Measurements from ENCODE around the gene AGO4.
"Not testable (repeated sequence)": the region's sequence is repeated elsewhere in the genome, so short reads cannot be mapped to it uniquely, and the experiment has no call there.

The AGO4 gene

DNA sequence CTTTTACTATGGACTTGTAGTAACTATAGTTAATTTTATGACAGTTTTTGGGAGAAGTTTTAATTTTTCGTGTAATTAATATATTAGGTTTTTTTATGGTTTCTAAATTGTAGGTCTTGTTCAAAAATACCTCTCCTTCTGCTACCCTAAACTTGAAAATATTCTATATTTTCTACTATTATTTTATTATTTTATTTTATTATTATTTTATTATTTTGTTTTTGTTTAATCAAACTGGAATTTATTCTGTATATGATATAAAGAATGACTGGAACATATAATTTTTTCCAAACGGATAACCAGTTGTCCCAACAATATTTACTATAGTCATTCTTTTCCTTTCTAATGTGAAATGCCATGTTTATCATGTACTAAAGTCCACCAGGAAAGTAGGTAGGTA, 17.1 kb upstream of the AGO4 start:
- no peaks in the 10 kb centered on the region for H3K27me3 ChIP-seq (ENCODE audit: control insufficient read depth, insufficient read depth, low read length)
- no peak overlapping the region for H3K4me3 ChIP-seq (ENCODE audit: low read length)
- H3K9ac ChIP-seq (ENCODE audit: low read length), result no peak overlapping the region
- H3K4me1 ChIP-seq (ENCODE audit: control insufficient read depth, insufficient read depth, low read length), result no peaks in the 10 kb centered on the region
- H3K9me3 ChIP-seq (ENCODE audit: control insufficient read depth, low read length), result no peaks in the 10 kb centered on the region
- no peaks in the 10 kb centered on the region for H3K36me3 ChIP-seq (ENCODE audit: control insufficient read depth, insufficient read depth, low read length)

DNA sequence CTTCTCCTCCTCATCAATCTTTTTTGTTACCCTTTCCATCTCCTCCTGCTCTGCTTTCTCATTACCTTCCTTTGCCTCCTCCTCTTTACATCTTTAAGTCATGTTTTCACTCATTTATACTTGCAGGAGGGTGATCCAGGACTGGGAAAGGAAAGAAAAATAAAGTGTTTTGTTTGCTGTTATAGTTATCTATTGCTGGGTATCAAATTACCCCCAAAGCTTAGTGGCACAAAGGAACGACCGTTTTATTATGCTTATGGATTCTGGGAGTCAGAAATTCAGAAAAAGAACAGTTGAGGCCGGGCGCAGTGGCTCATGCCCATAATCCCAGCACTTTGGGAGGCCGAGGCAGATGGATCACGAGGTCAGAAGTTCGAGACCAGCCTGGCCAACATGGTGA, 12.5 kb upstream of the AGO4 start:
- H3K27me3 ChIP-seq (ENCODE audit: control insufficient read depth, insufficient read depth, low read length), result no peaks in the 10 kb centered on the region
- H3K36me3 ChIP-seq (ENCODE audit: control insufficient read depth, insufficient read depth, low read length), result no peaks in the 10 kb centered on the region
- H3K4me1 ChIP-seq (ENCODE audit: control insufficient read depth, insufficient read depth, low read length), result no peaks in the 10 kb centered on the region
- no peaks in the 10 kb centered on the region for H3K9me3 ChIP-seq (ENCODE audit: control insufficient read depth, low read length)
- H3K9ac ChIP-seq (ENCODE audit: low read length), result no peak overlapping the region
- no peak overlapping the region for H3K4me3 ChIP-seq (ENCODE audit: low read length)

DNA sequence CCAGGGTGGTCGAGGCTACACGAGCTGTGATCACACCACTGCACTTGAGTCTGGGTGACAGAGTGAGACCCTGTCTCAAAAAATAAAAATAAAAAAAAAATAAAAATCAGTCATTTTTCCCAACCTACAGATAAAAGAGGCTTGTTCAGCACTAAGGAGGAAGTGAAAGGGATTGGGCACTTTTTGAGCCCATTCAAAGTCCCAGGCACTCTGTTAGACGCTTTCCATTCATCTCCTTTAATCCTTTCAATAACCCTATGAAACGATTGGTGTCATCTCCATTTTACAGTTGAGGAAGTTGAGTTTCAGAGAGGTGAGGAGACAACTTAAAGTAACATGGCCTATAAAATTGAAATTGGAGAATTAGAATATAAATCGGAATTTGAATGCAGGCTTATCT, 10.4 kb upstream of the AGO4 start:
- H3K27me3 ChIP-seq (ENCODE audit: control insufficient read depth, insufficient read depth, low read length), result no peaks in the 10 kb centered on the region
- no peaks in the 10 kb centered on the region for H3K9me3 ChIP-seq (ENCODE audit: control insufficient read depth, low read length)
- H3K36me3 ChIP-seq (ENCODE audit: control insufficient read depth, insufficient read depth, low read length), result no peaks in the 10 kb centered on the region
- H3K4me3 ChIP-seq (ENCODE audit: low read length), result no peak overlapping the region
- no peaks in the 10 kb centered on the region for H3K4me1 ChIP-seq (ENCODE audit: control insufficient read depth, insufficient read depth, low read length)
- no peak overlapping the region for H3K9ac ChIP-seq (ENCODE audit: low read length)

DNA sequence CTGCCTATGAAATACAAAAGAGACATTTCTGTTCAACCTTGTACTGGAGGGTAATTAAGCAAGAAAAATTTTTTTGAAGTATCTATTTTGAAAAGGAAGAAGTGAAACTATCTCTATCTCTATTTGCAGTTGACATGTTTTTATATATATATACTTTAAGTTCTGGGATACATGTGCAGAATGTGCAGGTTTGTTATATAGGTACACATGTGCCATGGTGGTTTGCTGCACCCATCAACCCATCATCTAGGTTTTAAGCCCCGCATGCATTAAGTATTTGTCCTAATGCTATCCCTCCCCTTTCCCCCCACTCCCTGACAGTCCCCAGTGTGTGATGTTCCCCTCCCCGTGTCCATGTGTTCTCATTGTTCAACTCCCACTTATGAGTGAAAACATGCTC, 9.8 kb upstream of the AGO4 start:
- not testable (repeated sequence) for H3K4me1 ChIP-seq (ENCODE audit: control insufficient read depth, insufficient read depth, low read length); H3K27me3 ChIP-seq (ENCODE audit: control insufficient read depth, insufficient read depth, low read length); H3K4me3 ChIP-seq (ENCODE audit: low read length); H3K9ac ChIP-seq (ENCODE audit: low read length); H3K36me3 ChIP-seq (ENCODE audit: control insufficient read depth, insufficient read depth, low read length); H3K9me3 ChIP-seq (ENCODE audit: control insufficient read depth, low read length)

DNA sequence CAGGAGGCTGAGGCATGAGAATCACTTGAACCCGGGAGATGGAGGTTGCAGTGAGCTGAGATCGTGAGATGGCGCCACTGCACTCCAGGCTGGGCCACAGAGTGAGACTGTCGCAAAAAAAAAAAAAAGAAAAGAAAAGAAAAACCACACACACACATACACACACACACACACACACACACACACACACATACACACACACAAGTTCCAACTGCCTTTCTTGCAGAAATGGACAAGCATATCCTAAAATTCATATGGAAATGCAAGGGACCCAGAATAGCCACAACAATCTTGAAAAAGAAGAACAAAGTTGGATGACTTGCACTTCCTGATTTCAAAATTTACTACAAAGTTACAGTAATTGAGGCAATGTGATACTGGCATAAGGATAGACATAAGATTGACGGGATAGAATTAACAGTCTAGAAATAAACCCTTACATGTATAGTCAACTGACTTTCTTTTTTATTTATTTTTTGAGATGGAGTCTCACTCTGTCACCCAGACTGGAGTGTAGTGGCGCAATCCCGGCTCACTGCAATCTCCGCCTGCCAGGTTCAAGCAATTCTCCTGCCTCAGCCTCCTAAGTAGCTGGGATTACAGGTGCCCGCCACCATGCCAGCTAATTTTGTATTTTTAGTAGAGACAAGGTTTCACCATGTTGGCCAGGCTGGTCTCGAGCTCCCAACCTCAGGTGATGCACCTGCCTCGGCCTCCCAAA, 7.5 kb upstream of the AGO4 start:
- not testable (repeated sequence) for H3K36me3 ChIP-seq (ENCODE audit: control insufficient read depth, insufficient read depth, low read length); H3K9me3 ChIP-seq (ENCODE audit: control insufficient read depth, low read length)

DNA sequence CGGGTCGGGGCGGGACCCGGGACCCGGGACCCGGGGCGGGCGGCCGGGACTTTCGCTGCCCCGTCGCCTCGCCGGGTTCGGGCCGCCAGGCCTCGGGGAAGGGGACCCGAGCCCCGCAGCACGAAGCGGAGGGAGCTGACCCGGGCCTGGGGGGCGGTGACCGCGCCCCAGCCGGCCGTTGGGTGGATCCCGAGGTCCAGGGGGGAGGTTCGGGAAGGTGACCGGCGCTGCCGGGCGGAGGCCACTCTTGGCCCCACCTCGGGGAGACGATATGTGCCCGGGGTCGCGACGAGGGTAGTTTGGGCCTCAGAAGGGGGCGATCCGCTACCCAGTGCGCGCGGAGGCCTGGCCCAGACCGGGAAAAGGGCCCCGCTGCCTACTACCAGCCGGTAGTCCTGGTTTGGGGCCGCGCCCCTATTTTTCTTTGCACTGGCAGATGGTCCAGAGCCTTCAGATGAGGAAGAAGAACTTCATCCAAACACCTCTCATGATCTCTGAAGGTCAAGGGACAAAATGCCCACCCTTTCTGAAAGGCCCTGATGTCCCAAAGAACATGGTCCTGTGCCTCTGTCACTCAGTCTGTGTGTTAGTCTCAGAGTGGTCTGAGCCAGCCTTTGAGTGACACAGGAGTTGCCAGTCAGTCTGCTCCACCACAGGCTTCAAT, 766 bp downstream of the AGO4 start:
- Histone ChIP-seq H3K27me3 (ENCODE audit: control insufficient read depth, insufficient read depth, low read length) (no peaks in the 10 kb centered on the region), H3K4me1 (ENCODE audit: control insufficient read depth, insufficient read depth, low read length) (peaks cover 19% of the 10 kb centered on the region), H3K36me3 (ENCODE audit: control insufficient read depth, insufficient read depth, low read length) (no peaks in the 10 kb centered on the region), H3K4me3 (ENCODE audit: low read length) (peak overlapping the region; percentile 76), H3K9me3 (ENCODE audit: control insufficient read depth, low read length) (no peaks in the 10 kb centered on the region), H3K9ac (ENCODE audit: low read length) (peak overlapping the region; percentile 98)

More for the DNA sequence above, 7.5 kb upstream of the AGO4 start:
- not testable (repeated sequence) for H3K9ac ChIP-seq (ENCODE audit: low read length); H3K4me1 ChIP-seq (ENCODE audit: control insufficient read depth, insufficient read depth, low read length); H3K27me3 ChIP-seq (ENCODE audit: control insufficient read depth, insufficient read depth, low read length); H3K4me3 ChIP-seq (ENCODE audit: low read length)

DNA sequence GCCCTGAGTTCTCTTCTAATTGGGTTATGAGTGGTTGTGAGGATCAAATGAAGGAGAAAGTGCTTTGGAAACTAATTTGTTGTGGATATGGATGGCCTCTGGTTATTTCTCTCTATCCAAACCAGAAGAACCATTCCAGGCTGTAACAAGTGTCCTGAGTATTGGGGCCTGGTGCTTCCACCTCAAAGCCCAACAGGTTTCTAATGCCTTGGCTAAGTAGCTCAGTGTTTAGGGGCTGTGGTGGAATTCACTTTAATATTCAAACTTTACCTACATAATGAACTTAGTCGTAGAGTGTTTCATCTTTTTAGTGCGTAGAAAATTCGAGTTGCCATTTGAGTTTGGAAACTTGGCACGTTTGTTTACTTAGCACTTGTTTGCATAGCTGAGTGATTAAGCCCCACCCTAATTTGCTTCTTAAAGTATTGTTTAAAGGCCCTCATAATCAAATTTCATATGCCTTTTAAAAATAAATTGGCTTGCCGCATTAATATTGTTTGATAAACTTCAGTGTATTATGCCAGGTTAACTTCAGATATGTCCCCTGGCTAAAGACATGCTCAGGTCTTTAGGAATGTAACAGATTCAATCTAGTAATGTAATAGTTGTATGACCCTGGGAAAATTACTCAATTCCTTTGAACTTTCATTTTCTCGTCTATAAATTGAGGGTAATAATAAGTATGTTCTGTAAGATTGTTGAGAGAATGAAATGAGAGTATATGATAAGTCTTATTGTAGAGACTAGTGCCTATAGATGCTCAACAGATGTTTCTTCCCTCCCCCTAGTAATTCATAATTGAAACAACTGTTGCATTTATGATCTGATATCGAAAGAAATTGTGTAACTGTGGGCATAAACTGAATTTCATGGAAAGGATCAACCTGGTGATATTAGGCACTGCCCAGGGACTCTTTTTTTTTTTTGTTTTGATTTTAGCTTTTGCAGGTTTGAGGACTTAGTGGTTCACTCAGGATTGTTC, 1.6 kb downstream of the AGO4 start:
- Histone ChIP-seq H3K9me3 (ENCODE audit: control insufficient read depth, low read length) (no peaks in the 10 kb centered on the region), H3K4me1 (ENCODE audit: control insufficient read depth, insufficient read depth, low read length) (peaks cover 19% of the 10 kb centered on the region)

DNA sequence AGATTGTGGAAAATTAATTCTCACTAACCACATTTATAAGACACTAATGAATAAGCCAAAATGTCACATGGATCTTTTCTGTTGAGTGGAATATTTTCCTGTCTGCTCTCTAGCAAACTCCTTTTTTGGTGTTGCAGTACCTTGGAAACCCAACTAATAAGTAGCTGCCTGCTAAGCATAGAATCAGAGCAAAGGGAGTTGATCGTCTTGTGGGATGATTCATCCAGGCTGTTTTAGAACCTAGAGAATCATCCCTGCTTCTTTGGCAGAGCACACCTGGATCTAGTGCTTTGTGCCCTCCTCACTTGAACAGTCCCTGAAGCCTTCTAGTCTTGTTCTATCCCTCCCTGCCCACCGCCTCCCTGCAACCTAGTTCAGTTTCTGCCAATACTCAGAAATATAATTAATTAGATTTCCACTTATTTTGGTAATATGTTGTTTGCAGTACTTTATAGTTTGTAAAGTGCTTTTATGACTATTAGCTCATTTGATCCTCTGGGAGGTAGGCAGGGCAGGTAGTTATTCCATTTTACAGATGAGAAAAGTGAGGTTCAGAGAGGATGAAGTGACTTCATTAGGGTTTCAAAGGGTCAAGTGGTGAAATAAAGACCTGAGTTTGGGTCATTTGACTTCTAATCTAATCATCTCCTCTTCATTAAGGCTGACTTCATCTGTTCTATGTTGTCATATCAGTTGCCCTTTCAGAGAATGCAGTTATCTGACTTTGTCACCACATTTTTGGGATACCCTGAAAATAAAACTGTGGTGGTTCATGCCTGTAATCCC, 2.5 kb downstream of the AGO4 start:
- Histone ChIP-seq H3K9ac (ENCODE audit: low read length) (peak overlapping the region; percentile 10), H3K4me3 (ENCODE audit: low read length) (no peak overlapping the region), H3K36me3 (ENCODE audit: control insufficient read depth, insufficient read depth, low read length) (no peaks in the 10 kb centered on the region), H3K9me3 (ENCODE audit: control insufficient read depth, low read length) (no peaks in the 10 kb centered on the region), H3K27me3 (ENCODE audit: control insufficient read depth, insufficient read depth, low read length) (no peaks in the 10 kb centered on the region), H3K4me1 (ENCODE audit: control insufficient read depth, insufficient read depth, low read length) (peaks cover 19% of the 10 kb centered on the region)

More for the DNA sequence above, 1.6 kb downstream of the AGO4 start:
- H3K9ac ChIP-seq (ENCODE audit: low read length), result peak overlapping the region; percentile 98
- no peaks in the 10 kb centered on the region for H3K36me3 ChIP-seq (ENCODE audit: control insufficient read depth, insufficient read depth, low read length)
- no peaks in the 10 kb centered on the region for H3K27me3 ChIP-seq (ENCODE audit: control insufficient read depth, insufficient read depth, low read length)
- peak overlapping the region; percentile 76 for H3K4me3 ChIP-seq (ENCODE audit: low read length)

DNA sequence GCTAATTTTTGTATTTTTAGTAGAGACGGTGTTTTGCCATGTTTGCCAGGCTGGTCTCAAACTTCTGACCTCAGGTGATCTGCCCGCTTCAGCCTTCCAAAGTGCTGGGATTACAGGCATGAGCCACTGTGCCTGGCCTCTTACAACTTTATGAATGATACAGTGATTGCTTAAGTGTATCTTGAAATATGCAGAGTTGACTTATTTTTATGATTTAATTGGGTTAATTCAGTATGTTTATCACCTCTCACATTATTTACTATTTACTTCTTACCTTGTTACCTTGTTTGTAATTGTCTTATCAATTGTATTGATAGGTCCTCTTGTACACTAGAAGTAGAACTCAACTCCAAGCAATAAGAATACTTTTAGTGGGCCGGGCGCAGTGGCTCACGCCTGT, 4.9 kb downstream of the AGO4 start:
- H3K4me1 ChIP-seq (ENCODE audit: control insufficient read depth, insufficient read depth, low read length), result peaks cover 19% of the 10 kb centered on the region
- not testable (repeated sequence) for H3K27me3 ChIP-seq (ENCODE audit: control insufficient read depth, insufficient read depth, low read length); H3K9me3 ChIP-seq (ENCODE audit: control insufficient read depth, low read length); H3K36me3 ChIP-seq (ENCODE audit: control insufficient read depth, insufficient read depth, low read length); H3K9ac ChIP-seq (ENCODE audit: low read length); H3K4me3 ChIP-seq (ENCODE audit: low read length)

DNA sequence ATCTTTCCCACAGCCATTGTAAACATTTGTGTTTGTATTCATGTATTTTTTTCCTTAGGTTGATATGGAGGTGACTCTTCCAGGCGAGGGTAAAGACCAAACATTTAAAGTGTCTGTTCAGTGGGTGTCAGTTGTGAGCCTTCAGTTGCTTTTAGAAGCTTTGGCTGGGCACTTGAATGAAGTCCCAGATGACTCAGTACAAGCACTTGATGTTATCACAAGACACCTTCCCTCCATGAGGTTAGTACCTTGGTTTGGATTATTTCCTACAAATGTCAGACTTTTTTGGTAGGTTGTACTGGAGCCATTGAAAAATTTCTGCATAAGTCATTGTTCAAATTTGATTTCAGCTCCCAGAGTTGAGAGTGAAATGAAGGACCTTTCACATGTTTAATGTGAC, 17.4 kb downstream of the AGO4 start:
- no peaks in the 10 kb centered on the region for H3K36me3 ChIP-seq (ENCODE audit: control insufficient read depth, insufficient read depth, low read length)
- H3K4me1 ChIP-seq (ENCODE audit: control insufficient read depth, insufficient read depth, low read length), result no peaks in the 10 kb centered on the region
- H3K9ac ChIP-seq (ENCODE audit: low read length), result no peak overlapping the region
- no peak overlapping the region for H3K4me3 ChIP-seq (ENCODE audit: low read length)
- no peaks in the 10 kb centered on the region for H3K9me3 ChIP-seq (ENCODE audit: control insufficient read depth, low read length)
- no peaks in the 10 kb centered on the region for H3K27me3 ChIP-seq (ENCODE audit: control insufficient read depth, insufficient read depth, low read length)

DNA sequence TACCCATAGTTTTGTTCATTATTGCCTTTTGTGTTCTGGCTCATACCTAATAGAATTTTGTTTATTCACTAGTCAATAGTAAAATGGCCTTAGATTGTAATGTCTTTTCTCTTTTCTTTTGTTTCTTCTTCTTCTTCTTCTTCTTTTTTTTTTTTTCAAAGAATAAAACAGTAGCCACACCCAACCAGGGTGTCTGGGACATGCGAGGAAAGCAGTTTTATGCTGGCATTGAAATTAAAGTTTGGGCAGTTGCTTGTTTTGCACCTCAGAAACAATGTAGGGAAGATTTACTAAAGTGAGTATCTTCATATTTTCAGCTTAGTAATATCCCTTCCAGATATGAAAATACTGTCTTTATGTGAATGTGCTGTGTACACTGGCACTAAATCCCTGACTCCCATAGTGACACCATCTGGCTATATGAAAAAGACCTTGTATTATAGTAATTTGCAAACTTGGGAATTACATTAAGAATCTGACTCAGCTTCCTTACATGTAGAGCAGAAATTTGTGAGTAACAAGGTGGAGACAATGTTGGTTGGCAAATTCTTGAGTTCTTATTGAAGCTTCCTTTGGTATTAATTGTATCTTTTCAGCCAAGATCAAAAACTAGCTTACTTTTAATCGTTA, 24.6 kb downstream of the AGO4 start:
- no peak overlapping the region for H3K4me3 ChIP-seq (ENCODE audit: low read length)
- peaks cover 6% of the 10 kb centered on the region for H3K36me3 ChIP-seq (ENCODE audit: control insufficient read depth, insufficient read depth, low read length)
- H3K27me3 ChIP-seq (ENCODE audit: control insufficient read depth, insufficient read depth, low read length), result no peaks in the 10 kb centered on the region
- no peaks in the 10 kb centered on the region for H3K9me3 ChIP-seq (ENCODE audit: control insufficient read depth, low read length)
- no peak overlapping the region for H3K9ac ChIP-seq (ENCODE audit: low read length)
- no peaks in the 10 kb centered on the region for H3K4me1 ChIP-seq (ENCODE audit: control insufficient read depth, insufficient read depth, low read length)
